ENCODE data around the gene MLPH.
A peak's percentile ranks its signal among the peaks of the same experiment; 100 is the strongest.

MLPH gene

DNA sequence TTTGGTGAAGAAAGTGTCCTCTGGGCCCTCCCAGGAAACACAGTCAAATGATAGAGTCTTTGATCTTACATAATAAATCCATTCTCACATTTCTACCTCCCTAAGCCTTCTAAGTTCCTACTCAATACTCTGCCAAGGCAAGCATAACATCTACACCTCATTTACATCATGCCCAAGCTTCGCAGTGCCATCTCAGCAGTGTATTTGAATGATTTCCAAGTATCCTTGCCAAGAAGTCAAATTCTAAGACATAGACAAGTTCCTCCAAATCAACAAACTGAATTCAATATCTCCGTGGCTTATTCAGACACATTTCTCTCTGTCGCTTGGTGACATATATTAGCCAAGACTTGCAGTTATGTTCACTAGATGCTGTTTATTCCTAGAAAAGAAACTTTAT is 8.1 kb upstream of the MLPH start:
- no peak overlapping the region for H3K4me3 ChIP-seq (replicated peaks; ENCODE audit: low read depth, low read length)
- TF ChIP-seq, protein P1, sequence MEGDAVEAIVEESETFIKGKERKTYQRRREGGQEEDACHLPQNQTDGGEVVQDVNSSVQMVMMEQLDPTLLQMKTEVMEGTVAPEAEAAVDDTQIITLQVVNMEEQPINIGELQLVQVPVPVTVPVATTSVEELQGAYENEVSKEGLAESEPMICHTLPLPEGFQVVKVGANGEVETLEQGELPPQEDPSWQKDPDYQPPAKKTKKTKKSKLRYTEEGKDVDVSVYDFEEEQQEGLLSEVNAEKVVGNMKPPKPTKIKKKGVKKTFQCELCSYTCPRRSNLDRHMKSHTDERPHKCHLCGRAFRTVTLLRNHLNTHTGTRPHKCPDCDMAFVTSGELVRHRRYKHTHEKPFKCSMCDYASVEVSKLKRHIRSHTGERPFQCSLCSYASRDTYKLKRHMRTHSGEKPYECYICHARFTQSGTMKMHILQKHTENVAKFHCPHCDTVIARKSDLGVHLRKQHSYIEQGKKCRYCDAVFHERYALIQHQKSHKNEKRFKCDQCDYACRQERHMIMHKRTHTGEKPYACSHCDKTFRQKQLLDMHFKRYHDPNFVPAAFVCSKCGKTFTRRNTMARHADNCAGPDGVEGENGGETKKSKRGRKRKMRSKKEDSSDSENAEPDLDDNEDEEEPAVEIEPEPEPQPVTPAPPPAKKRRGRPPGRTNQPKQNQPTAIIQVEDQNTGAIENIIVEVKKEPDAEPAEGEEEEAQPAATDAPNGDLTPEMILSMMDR (IDR thresholded peaks at IDR 0.05; ENCODE audit: low read length, missing control alignments): no peak
- DNase-seq (ENCODE audit: low read depth): no peak

DNA sequence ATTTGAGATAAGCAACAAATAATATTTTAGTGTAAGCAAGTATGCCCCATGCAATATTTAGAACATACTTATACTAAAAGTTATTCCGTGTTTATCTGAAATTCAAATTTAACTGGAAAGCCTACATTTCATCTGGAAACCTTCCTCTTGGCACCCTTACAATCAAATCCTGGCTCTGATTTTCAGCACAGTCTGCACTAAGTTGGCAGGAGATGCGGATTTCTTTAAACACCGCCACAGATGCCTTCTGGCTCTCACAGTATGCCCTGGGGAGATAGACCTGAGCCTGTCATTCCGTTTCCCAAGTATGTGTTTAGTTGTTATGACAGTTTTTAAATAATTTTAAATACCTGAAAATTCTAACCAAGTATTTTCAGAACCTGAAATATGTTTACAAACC is 7.3 kb upstream of the MLPH start:
- H3K4me3 ChIP-seq (replicated peaks; ENCODE audit: low read depth, low read length): no peak overlapping the region
- DNase-seq (ENCODE audit: low read depth): no peak
- TF ChIP-seq, protein P1 (IDR thresholded peaks at IDR 0.05; ENCODE audit: low read length, missing control alignments): no peak

DNA sequence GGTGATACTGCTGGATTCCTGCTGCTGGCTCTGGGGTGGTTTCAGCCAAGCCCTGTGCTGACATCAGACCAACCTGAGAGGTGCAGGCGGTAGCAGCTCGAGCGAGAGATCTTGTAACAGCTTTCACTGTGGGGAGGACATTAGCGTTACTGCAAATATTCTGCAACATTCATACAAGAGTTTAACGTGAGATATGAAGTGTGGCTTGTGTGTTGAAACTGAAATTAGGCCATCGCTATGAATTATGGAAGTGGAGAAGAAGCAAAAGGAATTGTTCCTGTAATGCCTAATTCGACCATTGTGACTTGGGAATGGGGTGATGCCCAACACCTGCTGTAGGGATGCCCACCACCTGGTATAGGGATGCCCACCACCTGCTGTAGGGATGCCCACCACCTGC is 6.5 kb upstream of the MLPH start:
- TF ChIP-seq, protein P1 (IDR thresholded peaks at IDR 0.05; ENCODE audit: low read length, missing control alignments): no peak
- no peak overlapping the region for H3K4me3 ChIP-seq (replicated peaks; ENCODE audit: low read depth, low read length)
- DNase-seq (ENCODE audit: low read depth): no peak

DNA sequence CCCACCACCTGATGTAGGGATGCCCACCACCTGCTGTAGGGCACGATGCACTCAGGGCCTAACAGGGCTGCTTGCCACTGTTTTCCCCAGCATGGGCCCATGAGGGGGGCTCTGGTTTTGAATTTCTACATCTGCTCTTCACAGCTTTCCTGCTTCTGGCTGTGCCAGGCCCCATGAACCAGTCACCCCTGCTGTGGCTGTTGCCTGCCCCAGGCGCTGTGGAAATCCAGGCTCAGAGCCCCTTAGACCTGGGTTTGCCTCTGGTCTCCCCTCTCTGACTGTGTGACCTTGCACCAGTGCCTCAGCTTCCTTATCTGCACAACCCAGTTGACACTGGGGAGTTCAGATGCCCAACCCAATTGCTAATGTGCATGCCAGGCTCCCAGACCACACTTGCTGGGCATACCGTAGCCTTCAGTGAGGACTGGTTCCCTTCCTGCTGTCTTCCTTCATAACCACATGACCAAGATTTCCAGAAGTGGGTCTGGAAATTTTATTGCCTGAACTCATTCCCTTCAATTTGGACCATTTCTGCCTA is 6.0 kb upstream of the MLPH start:
- H3K4me3 ChIP-seq (replicated peaks; ENCODE audit: low read depth, low read length): no peak overlapping the region
- DNase-seq (ENCODE audit: low read depth): no peak
- TF ChIP-seq, protein P1 (IDR thresholded peaks at IDR 0.05; ENCODE audit: low read length, missing control alignments): no peak

DNA sequence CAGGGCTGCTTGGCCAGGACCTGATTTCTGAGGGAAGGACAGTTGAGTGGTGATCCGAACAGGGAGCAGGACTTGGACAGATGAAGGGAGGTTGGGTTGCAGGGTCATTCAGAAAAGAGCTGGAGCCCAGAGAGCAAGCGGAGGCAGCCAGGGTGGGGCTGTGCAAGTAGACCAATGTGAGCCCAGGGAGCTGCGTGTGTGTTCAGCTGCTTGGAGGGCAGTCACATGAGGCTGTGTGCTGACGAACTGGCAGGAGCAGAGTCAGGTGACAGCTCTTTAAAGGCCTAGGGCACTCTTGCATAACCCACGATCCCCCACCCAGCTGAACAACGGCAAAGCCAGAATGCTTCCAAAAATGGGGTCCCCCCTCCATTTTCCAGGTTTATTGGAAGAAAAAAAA is 4.6 kb upstream of the MLPH start:
- no peak for DNase-seq (ENCODE audit: low read depth)
- H3K4me3 ChIP-seq (replicated peaks; ENCODE audit: low read depth, low read length): no peak overlapping the region
- TF ChIP-seq, protein P1 (IDR thresholded peaks at IDR 0.05; ENCODE audit: low read length, missing control alignments): no peak

DNA sequence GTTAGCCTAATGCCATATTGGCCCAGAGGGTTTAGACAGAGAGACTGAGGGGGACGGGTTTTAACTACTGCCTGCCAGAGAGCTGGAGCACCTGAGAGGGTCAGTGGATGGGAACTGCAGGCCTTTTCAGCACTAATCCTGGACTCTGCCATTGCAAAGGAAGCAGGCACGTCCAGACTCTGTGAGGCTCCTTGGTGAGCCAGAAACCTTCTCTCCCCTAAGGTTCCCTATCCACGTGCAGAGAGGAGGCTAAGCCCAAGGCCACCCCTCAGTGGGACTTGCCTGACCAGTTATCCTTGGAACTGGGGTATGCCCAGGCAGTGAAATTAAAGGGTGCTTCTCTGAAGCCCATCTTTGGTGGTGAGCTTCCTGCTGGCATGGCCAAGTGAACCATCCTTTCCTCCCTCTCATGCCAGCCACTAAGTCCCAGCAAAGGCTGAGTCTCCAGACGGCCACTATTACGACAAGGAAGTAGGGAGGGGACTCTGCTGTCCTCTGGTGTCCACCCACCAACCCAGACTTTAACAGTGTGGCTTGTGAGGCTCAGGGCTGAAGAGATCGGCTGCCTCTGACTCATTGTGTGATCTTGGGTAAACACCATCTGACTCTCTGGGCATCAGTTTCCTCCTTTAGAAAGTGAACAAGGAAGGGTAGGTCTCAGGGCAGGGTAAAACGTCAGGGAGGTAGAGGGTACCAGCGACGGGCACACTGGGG is 3.9 kb upstream of the MLPH start:
- TF ChIP-seq, protein P1 (IDR thresholded peaks at IDR 0.05; ENCODE audit: low read length, missing control alignments): peak; percentile 55
- peak; percentile 72 for DNase-seq (ENCODE audit: low read depth)
- H3K4me3 ChIP-seq (replicated peaks; ENCODE audit: low read depth, low read length): no peak overlapping the region

DNA sequence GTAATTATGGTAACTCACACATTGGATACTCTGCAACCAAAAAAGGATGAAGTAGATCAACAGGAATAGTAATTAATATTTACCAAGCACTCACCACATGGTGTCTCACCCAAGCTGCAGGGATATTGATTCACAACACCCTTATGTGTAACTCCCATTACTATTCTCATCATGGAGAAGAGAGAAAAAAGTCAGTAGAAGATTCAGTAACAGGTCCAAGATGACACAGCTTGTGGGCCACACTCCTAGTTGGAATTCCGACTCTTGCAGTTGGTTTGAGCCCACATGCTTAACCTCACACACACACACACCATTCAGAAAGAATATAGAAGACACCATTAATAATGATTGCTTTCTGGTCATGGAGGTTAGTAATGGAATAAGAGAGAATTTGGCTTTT is 1.7 kb upstream of the MLPH start:
- H3K4me3 ChIP-seq (replicated peaks; ENCODE audit: low read depth, low read length): no peak overlapping the region
- DNase-seq (ENCODE audit: low read depth): no peak
- TF ChIP-seq, protein P1 (IDR thresholded peaks at IDR 0.05; ENCODE audit: low read length, missing control alignments): no peak

All from fibroblast of pulmonary artery (primary cell).